AG04450 (cell line): ENCODE measurements around the gene HENMT1. TPM values are rescaled to one million over a fixed set of nuclear protein-coding genes. Genes with fewer than 3 reads are reported as not detected.
"Not testable (repeated sequence)": the region's sequence is repeated elsewhere in the genome, so short reads cannot be mapped to it uniquely, and the experiment has no call there.

Experiments used
- CTCF ChIA-PET: fragments of 300-600, 350-600 bp; formaldehyde crosslinking; extraction: SDS; loops from one replicate; lab custom pipeline; 2022; ENCODE audit warnings: antibody characterized with exemption, inconsistent platforms; lab: Charles Lee
- POLR2A ChIA-PET: fragments of 350-600 bp; formaldehyde crosslinking; extraction: SDS; loops from one replicate; lab custom pipeline; 2021; ENCODE audit warnings: antibody characterized with exemption, inconsistent platforms; lab: Yijun Ruan, JAX
- DNase-seq: peaks from one replicate; pipeline ENCODE4 v3.0.0-alpha.2; 2011; ENCODE audit warnings: low read depth, low spot score
- H3K27ac ChIP-seq: one replicate; pipeline ENCODE4 v1.5.1; 2012; ENCODE audit warnings: low read depth, low read length, control low read depth
- H3K27me3 ChIP-seq: one replicate; pipeline ENCODE4 v1.6.0; 2012; ENCODE audit warnings: low read length; ENCODE audit not compliant: control insufficient read depth, insufficient read depth
- H3K4me3 ChIP-seq: 2 replicates; pipeline ENCODE4 v1.5.1; 2011; ENCODE audit warnings: mild to moderate bottlenecking, low read depth, low read length, control low read depth
- H3K9me3 ChIP-seq: 2 replicates; pipeline ENCODE4 v1.5.1; 2012; ENCODE audit warnings: low read length; ENCODE audit not compliant: control insufficient read depth, insufficient read depth
- polyA plus RNA-seq: library from polyadenylated mRNA; depleted of rRNA; stranded (reverse); fragments of >200 nt; gene quantifications from 2 replicates; pipeline ENCODE4 v1.2.3, GENCODE V29; 2011
- TF ChIP-seq, protein P1 (sequence below): IDR thresholded peaks from 2 replicates; pipeline ENCODE4 v1.5.1; 2011; ENCODE audit warnings: low read depth, low read length, control low read depth, inconsistent platforms

Gene HENMT1
- polyA plus RNA-seq, 1 experiment, result 2.3 TPM

GRCh38 chr1:108703939-108704338 is 43.0 kb upstream of the HENMT1 start:
- Histone ChIP-seq H3K9me3 (no peaks in the 10 kb centered on the region), H3K27me3 (no peaks in the 10 kb centered on the region), H3K4me3 (no peak overlapping the region), H3K27ac (no peak overlapping the region)
- no peak for DNase-seq
- TF ChIP-seq, protein P1, sequence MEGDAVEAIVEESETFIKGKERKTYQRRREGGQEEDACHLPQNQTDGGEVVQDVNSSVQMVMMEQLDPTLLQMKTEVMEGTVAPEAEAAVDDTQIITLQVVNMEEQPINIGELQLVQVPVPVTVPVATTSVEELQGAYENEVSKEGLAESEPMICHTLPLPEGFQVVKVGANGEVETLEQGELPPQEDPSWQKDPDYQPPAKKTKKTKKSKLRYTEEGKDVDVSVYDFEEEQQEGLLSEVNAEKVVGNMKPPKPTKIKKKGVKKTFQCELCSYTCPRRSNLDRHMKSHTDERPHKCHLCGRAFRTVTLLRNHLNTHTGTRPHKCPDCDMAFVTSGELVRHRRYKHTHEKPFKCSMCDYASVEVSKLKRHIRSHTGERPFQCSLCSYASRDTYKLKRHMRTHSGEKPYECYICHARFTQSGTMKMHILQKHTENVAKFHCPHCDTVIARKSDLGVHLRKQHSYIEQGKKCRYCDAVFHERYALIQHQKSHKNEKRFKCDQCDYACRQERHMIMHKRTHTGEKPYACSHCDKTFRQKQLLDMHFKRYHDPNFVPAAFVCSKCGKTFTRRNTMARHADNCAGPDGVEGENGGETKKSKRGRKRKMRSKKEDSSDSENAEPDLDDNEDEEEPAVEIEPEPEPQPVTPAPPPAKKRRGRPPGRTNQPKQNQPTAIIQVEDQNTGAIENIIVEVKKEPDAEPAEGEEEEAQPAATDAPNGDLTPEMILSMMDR, result no peak
- ChIA-PET POLR2A (interaction anchor here (1.4 to 2.6 kb wide), 2 partner anchors 12 to 20 kb away, joined by 3 to 10 read pairs; partner anchors contain the start of gene PRPF38B), CTCF (interaction anchor here (1.7 kb wide), 1 partner anchor 194 kb away, joined by 6 read pairs; no protein-coding TSS in a partner anchor)

DNA sequence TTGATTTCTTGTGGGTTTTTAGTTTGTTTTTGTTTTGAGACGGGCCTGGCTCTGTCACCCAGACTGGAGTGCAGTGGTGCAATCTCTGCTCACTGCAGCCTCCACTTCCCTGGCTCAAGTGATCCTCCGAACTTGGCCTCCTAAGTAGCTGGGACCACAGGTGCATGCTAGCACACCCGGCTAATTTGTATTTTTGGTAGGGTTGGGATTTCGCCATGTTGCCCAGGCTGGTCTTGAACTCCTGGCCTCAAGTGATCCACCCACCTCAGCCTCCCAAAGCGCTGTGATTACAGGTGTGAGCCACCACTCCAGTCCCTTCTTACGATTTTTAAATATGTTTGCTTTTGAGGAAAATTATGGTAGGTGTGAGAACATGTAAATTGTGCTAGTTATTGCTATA is 41.2 kb upstream of the HENMT1 start:
- H3K27me3 ChIP-seq, H3K4me3 ChIP-seq, H3K27ac ChIP-seq, DNase-seq, POLR2A ChIA-PET, H3K9me3 ChIP-seq: not testable (repeated sequence)
- CTCF ChIA-PET, result interaction anchor here (1.1 kb wide), 1 partner anchor 43 kb away, joined by 3 read pairs; no protein-coding TSS in a partner anchor

DNA sequence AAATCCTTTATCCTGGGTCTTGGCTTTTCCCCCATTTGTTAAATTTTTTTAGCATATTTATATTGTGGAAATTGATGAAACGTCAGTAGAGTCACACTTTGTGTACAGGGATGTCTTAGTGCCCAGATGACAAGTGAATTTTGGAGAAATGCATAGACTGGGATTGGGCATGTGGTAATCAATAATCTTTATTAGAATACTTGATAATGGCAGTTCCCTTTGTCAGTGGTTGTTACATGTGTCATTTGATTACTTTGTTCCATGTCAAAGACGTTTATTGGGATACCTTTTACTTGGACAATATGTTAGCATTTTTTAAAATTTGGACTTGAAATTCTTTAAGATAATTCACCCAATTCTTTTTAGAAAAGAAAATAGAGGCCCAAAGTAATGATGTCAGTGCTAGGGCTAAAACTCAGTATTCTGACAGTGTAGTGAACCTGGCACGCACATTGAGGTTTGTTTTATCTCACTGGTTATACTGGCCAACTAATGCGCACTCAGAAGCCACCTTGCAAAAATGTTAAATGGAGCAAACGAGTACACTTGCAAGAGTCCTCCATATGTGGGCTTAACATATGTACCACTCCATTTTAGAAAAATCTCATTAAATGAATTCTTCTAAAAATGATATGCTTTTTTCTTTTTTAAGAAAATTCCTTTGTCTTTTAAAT is 40.4 kb upstream of the HENMT1 start:
- Histone ChIP-seq H3K27ac (no peak overlapping the region), H3K27me3 (no peaks in the 10 kb centered on the region), H3K9me3 (no peaks in the 10 kb centered on the region), H3K4me3 (no peak overlapping the region)
- no peak for DNase-seq
- ChIA-PET CTCF (no interaction called here), POLR2A (no interaction called here)
- TF ChIP-seq, protein P1, result no peak

GRCh38 chr1:108699375-108700332 is 38.8 kb upstream of the HENMT1 start:
- DNase-seq, result no peak
- Histone ChIP-seq H3K4me3 (no peak overlapping the region), H3K27me3 (no peaks in the 10 kb centered on the region), H3K27ac (no peak overlapping the region), H3K9me3 (no peaks in the 10 kb centered on the region)
- ChIA-PET CTCF (no interaction called here), POLR2A (no interaction called here)
- TF ChIP-seq, protein P1, result no peak

DNA sequence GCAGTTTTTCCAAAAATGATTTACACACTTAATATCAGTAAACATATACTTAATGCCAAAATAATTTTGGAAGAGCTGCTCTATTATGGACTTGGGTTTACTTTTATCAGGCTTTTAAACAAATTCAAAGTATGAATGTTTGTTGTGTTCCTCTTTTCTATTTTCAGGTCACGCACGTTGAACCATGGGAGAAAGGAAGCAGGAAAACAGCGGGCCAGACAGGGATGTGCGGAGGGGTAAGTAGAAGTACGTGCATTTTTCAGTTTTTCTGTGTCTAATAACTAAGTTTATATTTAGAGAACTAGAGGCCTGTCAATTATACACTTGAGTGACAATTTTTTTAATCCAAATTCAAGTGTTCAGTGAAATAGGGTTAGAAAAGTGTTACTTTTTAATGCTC is 34.6 kb upstream of the HENMT1 start:
- Histone ChIP-seq H3K27ac (no peak overlapping the region), H3K27me3 (no peaks in the 10 kb centered on the region), H3K4me3 (no peak overlapping the region), H3K9me3 (no peaks in the 10 kb centered on the region)
- ChIA-PET POLR2A (no interaction called here), CTCF (interaction anchor here (0.6 kb wide), 1 partner anchor 133 kb away, joined by 3 read pairs; no protein-coding TSS in a partner anchor)
- no peak for DNase-seq
- TF ChIP-seq, protein P1, result no peak
